ENCODE results near the gene NF1.

DNA sequence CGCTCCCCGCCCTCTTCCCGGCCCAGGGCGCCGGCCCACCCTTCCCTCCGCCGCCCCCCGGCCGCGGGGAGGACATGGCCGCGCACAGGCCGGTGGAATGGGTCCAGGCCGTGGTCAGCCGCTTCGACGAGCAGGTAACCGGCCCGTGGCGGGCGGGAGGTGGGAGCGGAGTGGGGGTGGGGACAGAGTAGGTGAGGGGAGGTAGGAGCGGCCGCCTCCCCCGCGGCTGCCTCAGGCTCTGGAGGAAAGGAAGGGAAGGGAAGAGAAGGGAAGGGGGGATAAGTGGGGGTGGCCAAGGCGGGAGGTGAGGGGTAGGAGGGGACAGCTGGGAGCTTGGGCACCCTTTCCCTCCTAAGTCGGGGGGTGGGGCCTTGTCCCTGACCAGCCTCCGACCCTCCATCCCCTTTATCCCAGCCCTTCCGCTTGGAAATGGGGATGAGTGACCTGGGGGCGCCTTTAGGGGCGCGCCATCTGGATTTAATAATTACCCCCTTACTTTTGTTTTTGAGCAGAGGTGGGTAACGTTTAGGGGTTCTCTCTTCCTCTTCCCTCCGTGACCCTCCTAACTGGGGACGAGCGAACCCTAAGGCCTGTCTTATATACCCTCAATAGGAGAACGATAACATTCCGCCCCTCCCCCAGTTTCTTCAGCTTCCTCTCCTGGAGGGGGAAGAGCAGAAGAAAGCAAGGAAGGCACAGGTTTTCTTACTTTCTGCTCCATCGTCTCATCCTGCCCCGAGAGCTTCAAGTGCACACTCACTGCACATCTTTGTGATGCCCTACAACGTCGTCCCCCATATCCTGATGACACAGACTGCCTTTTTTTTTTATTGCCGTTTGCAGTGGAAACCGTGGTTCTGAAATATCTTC lies 694 bp downstream of the NF1 start:
- TF ChIP-seq, protein P1, sequence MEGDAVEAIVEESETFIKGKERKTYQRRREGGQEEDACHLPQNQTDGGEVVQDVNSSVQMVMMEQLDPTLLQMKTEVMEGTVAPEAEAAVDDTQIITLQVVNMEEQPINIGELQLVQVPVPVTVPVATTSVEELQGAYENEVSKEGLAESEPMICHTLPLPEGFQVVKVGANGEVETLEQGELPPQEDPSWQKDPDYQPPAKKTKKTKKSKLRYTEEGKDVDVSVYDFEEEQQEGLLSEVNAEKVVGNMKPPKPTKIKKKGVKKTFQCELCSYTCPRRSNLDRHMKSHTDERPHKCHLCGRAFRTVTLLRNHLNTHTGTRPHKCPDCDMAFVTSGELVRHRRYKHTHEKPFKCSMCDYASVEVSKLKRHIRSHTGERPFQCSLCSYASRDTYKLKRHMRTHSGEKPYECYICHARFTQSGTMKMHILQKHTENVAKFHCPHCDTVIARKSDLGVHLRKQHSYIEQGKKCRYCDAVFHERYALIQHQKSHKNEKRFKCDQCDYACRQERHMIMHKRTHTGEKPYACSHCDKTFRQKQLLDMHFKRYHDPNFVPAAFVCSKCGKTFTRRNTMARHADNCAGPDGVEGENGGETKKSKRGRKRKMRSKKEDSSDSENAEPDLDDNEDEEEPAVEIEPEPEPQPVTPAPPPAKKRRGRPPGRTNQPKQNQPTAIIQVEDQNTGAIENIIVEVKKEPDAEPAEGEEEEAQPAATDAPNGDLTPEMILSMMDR (IDR thresholded peaks at IDR 0.05; ENCODE audit: low read depth, low read length) = no peak
- TF ChIP-seq EZH2phosphoT487 (IDR thresholded peaks at IDR 0.05; ENCODE audit: low read depth) = no peak

Data from OCI-LY3 (cell line).